Measurements from ENCODE around the gene FBXO31. TPM values are rescaled to one million over a fixed set of nuclear protein-coding genes. Genes with fewer than 3 reads are reported as not detected.
"Not testable (repeated sequence)": the region's sequence is repeated elsewhere in the genome, so short reads cannot be mapped to it uniquely, and the experiment has no call there.

Gene FBXO31
- total and polyA plus RNA-seq, 12 donors, result 15.1 to 94.3 (median 72.4) TPM

GRCh38 chr16:87387942-87388817 lies 4.6 kb upstream of the FBXO31 start:
- WGBS, 2 donors, result 7 to 8% methylated on average over 18 of the region's 18 CpGs
- Histone ChIP-seq H3K4me1 (peaks cover 10 to 45% (median 41%) of the 10 kb centered on the region in 9 donors), H3K27ac (peak overlapping the region; percentile 83 to 95 (median 88)), H3K9me3 (no peaks in the 10 kb centered on the region), H3K36me3 (no peaks in the 10 kb centered on the region), H3K27me3 (no peaks in the 10 kb centered on the region), H3K4me3 (peak overlapping the region in 7 of 10 donors; percentile 23 to 41 (median 29))
- TF ChIP-seq CTCF (IDR thresholded peaks at IDR 0.05), result no peak
- ATAC-seq (peak; percentile 59 to 85 (median 74)), DNase-seq (peak; percentile 82 to 97)
- intact Hi-C loops (cut with DNase I), result loop anchor here in 2 of 10 donors (2.0 to 10.0 kb wide), 2 partner anchors 71 to 823 kb away; partner anchors contain the start of genes C16orf95 (in 1 of the 2) and FOXC2 (in 1 of the 2)

- not testable (repeated sequence) for DNase-seq, H3K9me3 ChIP-seq, H3K36me3 ChIP-seq, ATAC-seq, H3K27me3 ChIP-seq
- H3K4me3 ChIP-seq, result peak overlapping the region; percentile 47 to 81 (median 66)
- H3K27ac ChIP-seq, result peak overlapping the region; percentile 74 to 92 (median 90)
- peaks cover 14 to 66% (median 59%) of the 10 kb centered on the region in 9 donors for H3K4me1 ChIP-seq
- intact Hi-C loops (cut with DNase I), result loop anchor here in 8 of 10 donors (5.0 to 10.0 kb wide), 4 partner anchors 58 to 820 kb away; partner anchors contain the start of genes C16orf95 (in 3 of the 8) and FOXC2 (in 1 of the 8)
- 78 to 82% methylated on average over 12 of the region's 12 CpGs for WGBS, 2 donors
Observed at GRCh38 chr16:87384875-87385167, 1.2 kb upstream of the FBXO31 start.

- DNase-seq (peak in 1 of 2 donors; percentile 67), ATAC-seq (peak; percentile 25 to 66 (median 34))
- intact Hi-C loops (cut with DNase I), result loop anchor here in 8 of 10 donors (5.0 to 10.0 kb wide), 4 partner anchors 57 to 820 kb away; partner anchors contain the start of genes C16orf95 (in 3 of the 8) and FOXC2 (in 1 of the 8)
- H3K9me3 ChIP-seq, result no peaks in the 10 kb centered on the region
- H3K4me3 ChIP-seq, result peak overlapping the region; percentile 47 to 81 (median 66)
- peaks cover 14 to 68% (median 62%) of the 10 kb centered on the region in 9 donors for H3K4me1 ChIP-seq
- WGBS, 2 donors, result 4 to 5% methylated on average over 64 of the region's 64 CpGs
- no peaks in the 10 kb centered on the region for H3K27me3 ChIP-seq
- peak in 2 of 9 donors; percentile 10 to 18 for TF ChIP-seq CTCF (IDR thresholded peaks at IDR 0.05)
- H3K27ac ChIP-seq, result peak overlapping the region; percentile 74 to 92 (median 90)
- no peaks in the 10 kb centered on the region for H3K36me3 ChIP-seq
Observed at GRCh38 chr16:87384162-87384874, 742 bp upstream of the FBXO31 start.

GRCh38 chr16:87382023-87382785 lies 1.4 kb downstream of the FBXO31 start:
- 19 to 26% methylated on average over 17 of the region's 17 CpGs for WGBS, 2 donors
- DNase-seq (no peak), ATAC-seq (no peak)
- H3K27ac ChIP-seq, result peak overlapping the region; percentile 74 to 92 (median 90)
- H3K4me3 ChIP-seq, result peak overlapping the region; percentile 47 to 81 (median 66)
- peaks cover 0 to 8% (median 0%) of the 10 kb centered on the region in 9 donors for H3K36me3 ChIP-seq
- intact Hi-C loops (cut with DNase I), result loop anchor here in 8 of 10 donors (5.0 to 10.0 kb wide), 4 partner anchors 55 to 817 kb away; partner anchors contain the start of genes C16orf95 (in 3 of the 8) and FOXC2 (in 1 of the 8)
- no peaks in the 10 kb centered on the region for H3K27me3 ChIP-seq
- H3K9me3 ChIP-seq, result no peaks in the 10 kb centered on the region
- TF ChIP-seq CTCF (IDR thresholded peaks at IDR 0.05), result no peak
- H3K4me1 ChIP-seq, result peaks cover 7 to 66% (median 52%) of the 10 kb centered on the region in 9 donors

Data from heart right ventricle (tissue), 16 donors.